ENCODE measurements around the gene ASB13.

ASB13 gene

GRCh38 chr10:5598085-5598690 lies 68.2 kb downstream of the ASB13 start (continued):
- TF ChIP-seq REST (tag by site-specific recombination; IDR thresholded peaks at IDR 0.05) = no peak
- TF ChIP-seq ZNF548 (tag by site-specific recombination; IDR thresholded peaks at IDR 0.05) = no peak
- TF ChIP-seq ZNF366 (tag by site-specific recombination; conservative IDR thresholded peaks at IDR 0.05) = peak; percentile 82
- no peak for TF ChIP-seq ZNF791 (tag by site-specific recombination; IDR thresholded peaks at IDR 0.05)

GRCh38 chr10:5596611-5597341 lies 69.6 kb downstream of the ASB13 start:
- CTCF ChIA-PET = interaction anchor here (0.5 to 1.8 kb wide), 3 partner anchors 25 to 155 kb away, joined by 3 to 10 read pairs (median 5); no protein-coding TSS in a partner anchor
- TF ChIP-seq ZNF157 (tag by site-specific recombination; IDR thresholded peaks at IDR 0.05) (no peak), ZNF76 (tag by site-specific recombination; IDR thresholded peaks at IDR 0.05; ENCODE audit: borderline replicate concordance, low read depth) (no peak), EGR2 (tag by site-specific recombination; IDR thresholded peaks at IDR 0.05; ENCODE audit: low read depth) (no peak), ZNF26 (tag by site-specific recombination; IDR thresholded peaks at IDR 0.05) (no peak), HOXD13 (CRISPR knock-in tag; IDR thresholded peaks at IDR 0.05; ENCODE audit: borderline replicate concordance) (no peak), GLIS1 (tag by site-specific recombination; IDR thresholded peaks at IDR 0.05) (no peak), ZNF768 (tag by site-specific recombination; IDR thresholded peaks at IDR 0.05) (no peak), ZSCAN18 (tag by site-specific recombination; IDR thresholded peaks at IDR 0.05) (no peak), ZSCAN4 (tag by site-specific recombination; IDR thresholded peaks at IDR 0.05) (peak; percentile 84), ZNF155 (tag by site-specific recombination; IDR thresholded peaks at IDR 0.05) (no peak), TRIM28 (IDR thresholded peaks at IDR 0.05; ENCODE audit: borderline replicate concordance, low read length) (no peak), GLI4 (tag by site-specific recombination; IDR thresholded peaks at IDR 0.05) (no peak), ZNF560 (tag by site-specific recombination; IDR thresholded peaks at IDR 0.05; ENCODE audit: borderline replicate concordance) (no peak), ZNF596 (tag by site-specific recombination; IDR thresholded peaks at IDR 0.05) (no peak), ZNF133 (tag by site-specific recombination; IDR thresholded peaks at IDR 0.05) (no peak), ZFHX2 (tag by site-specific recombination; conservative IDR thresholded peaks at IDR 0.05) (no peak), KLF17 (tag by site-specific recombination; IDR thresholded peaks at IDR 0.05) (0 out of 2 replicates have a peak, but pooled peaks have one; percentile 29), ZNF184 (tag by site-specific recombination; IDR thresholded peaks at IDR 0.05) (no peak)
- Histone ChIP-seq H3K9me3 (ENCODE audit: control insufficient read depth, insufficient read depth, low read depth, low read length) (no peaks in the 10 kb centered on the region), H3K27ac (ENCODE audit: extremely low read depth, low read depth, low read length) (no peak overlapping the region), H3K36me3 (ENCODE audit: control insufficient read depth in 2 of 2, insufficient read depth in 1 of 2, low read length in 2 of 2) (no peaks in the 10 kb centered on the region), H3K4me1 (ENCODE audit: control insufficient read depth, insufficient read depth, low read length) (peaks cover 10% of the 10 kb centered on the region), H3K4me3 (ENCODE audit: low read depth, low read length) (no peak overlapping the region)
- POLR2A ChIA-PET = interaction anchor here (1.3 kb wide), 1 partner anchor 151 kb away, joined by 3 read pairs; no protein-coding TSS in a partner anchor

Data from HEK293 (cell line).